ENCODE measurements around the gene CACNA2D3.
"Not testable (repeated sequence)": the region's sequence is repeated elsewhere in the genome, so short reads cannot be mapped to it uniquely, and the experiment has no call there.

CACNA2D3 gene

GRCh38 chr3:55085231-55085630 lies 962.9 kb downstream of the CACNA2D3 start:
- no peak for DNase-seq (ENCODE audit: low spot score)

DNA sequence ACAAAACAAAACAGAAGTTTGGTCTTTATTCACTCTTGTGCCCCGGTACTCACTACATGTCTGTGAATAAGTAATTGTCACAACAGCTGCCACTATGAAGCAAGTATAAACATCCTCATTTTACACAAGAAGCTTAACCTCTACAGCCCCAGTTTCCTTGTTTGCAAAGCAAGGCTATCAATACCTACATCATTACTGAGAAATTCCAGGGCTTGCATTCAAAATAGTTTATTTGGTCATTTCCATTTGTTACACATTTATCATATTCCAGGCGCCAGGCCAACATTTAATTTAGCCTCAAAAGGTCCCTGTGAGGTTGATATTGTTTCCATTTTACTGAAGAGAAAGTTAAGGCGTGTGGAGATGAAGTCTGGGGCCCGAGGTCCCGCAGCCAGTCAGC lies 966.9 kb downstream of the CACNA2D3 start:
- DNase-seq (ENCODE audit: low spot score) = peak; percentile 5

DNA sequence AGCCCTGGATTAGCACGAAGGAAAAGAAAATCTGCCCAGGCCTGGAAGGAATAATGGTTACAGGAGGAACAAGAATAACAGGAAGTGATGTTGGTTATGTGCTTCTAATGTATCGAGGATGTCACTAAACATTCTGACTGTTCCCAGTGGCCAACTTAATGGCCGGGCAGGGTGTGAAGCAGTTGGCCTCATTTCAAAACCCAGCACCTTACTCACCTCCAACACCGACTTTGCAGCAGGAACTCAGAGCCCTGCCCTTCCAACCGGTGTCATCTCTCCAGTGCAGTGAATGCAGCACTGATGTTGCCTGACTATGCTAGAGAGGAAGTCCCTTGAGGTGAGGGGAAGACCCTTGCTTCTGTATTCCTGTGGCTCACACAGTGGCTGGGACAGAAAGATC lies 967.9 kb downstream of the CACNA2D3 start:
- peak; percentile 10 for DNase-seq (ENCODE audit: low spot score)

- DNase-seq (ENCODE audit: low spot score) = no peak
Observed at GRCh38 chr3:55090746-55091145, 968.4 kb downstream of the CACNA2D3 start.

DNA sequence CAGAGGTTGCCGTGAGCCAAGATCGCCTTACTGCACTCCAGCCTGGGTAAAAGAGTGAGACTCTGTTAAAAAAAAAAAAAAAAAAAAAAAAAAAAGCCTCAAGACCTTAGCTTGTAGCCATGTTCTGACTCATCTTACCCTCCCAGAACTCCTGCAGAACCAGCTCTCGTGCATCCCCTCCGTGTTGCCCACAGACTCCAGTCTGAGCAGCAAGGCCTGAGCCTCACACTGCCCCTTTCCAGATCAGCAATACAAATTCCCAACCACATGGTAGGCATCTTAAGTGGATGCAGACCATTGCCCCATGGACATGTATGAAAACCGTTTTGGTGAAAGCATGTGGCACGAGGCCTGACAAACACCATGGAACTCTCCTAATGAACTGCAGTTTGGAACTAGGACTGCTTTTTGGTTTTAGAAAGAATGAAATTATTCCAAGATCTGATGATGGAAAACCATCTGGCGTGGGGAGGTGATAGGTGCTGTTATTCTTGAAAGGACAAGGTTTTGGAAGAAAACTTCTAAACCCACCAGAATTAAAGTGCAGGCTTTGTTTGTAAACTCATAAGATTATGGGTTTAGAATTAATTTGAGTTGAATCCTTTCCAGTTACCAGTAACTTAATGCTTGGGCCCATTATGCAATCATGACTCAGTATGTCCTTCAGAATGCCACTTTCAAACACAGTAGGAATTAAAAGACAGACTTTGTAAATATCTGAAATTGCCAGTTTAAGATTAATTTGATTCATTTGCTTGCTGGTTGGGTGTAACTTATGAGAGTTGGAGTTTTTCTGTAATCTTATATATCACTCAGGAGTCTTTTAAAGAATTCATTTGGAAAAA lies 969.3 kb downstream of the CACNA2D3 start:
- no peak for DNase-seq (ENCODE audit: low spot score)

GRCh38 chr3:55094676-55095075 lies 972.3 kb downstream of the CACNA2D3 start:
- DNase-seq (ENCODE audit: low spot score) = no peak

DNA sequence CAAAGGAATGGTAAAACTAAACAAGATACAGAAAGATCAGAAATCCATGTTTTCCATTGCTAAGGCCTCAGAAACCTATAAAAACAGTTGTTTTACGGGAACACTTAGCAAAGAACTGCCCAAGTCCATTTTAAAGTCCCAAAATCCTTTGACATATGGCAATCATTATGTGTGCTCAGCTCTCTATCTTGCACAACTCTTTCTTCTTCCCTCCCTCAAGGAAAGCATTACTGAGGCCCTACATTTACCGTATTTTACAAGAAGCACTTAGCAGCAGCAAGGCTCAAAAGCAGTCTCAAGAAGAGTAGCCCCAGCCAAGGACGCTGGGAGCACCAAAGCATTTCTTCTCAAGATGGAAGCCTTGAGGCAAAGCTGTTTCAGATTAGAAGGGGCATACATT lies 975.1 kb downstream of the CACNA2D3 start:
- no peak for DNase-seq (ENCODE audit: low spot score)

DNA sequence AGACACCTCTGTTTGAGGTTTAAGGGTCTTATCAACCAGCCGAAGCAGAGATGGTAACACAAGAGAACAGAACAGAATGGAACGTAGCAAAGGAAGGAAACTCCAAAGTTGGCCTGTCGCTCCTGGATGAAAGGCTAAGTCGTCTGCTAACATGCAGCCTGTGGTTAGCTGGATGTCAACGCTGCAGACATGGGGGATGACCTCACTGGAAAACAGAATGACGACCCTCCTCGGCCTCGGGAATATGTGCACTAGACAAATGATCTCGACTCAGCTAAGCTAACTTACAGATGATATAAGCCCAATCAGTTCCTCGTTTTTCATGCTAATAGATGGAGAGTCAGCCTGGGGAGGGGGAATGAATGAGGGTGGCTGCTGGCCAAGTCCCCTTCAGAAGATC lies 983.3 kb downstream of the CACNA2D3 start:
- no peak for DNase-seq (ENCODE audit: low spot score)

DNA sequence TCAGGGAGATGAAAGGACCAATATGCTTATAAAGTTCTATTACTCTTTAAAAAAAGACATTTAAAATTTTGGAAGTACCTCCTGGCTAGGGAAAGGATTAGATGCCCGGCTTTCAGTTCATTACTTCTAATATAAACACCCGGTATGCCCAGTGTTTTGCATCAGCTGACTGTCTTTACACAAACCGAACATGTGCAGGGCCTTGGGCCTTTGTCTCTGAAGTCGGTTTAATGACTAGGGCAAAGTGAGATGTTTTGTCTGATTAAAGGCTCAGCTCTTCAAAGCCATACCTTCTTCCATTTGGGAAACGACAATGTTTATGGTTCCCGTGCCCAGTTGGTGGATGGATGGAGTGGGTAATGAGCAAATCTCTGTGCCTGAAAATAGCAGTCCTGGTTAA lies 984.8 kb downstream of the CACNA2D3 start:
- DNase-seq (ENCODE audit: low spot score) = no peak

DNA sequence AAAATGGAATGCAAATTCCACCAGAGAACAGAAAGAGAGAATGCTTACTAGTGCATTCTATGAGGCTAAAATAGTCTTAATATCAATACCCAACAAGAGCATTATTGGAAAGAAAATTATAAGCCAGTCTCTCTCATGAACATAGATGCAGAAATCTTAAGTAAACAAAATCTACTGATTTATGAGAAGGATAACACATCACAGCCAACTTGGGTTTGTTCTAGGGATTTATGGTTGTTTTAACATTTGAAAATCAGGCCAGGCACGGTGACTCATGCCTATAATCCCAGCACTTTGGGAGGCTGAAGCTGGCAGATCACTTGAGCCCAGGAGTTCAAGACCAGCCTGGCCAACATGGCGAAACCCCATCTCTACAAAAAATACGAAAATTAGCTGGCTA lies 989.6 kb downstream of the CACNA2D3 start:
- DNase-seq (ENCODE audit: low spot score) = not testable (repeated sequence)

DNA sequence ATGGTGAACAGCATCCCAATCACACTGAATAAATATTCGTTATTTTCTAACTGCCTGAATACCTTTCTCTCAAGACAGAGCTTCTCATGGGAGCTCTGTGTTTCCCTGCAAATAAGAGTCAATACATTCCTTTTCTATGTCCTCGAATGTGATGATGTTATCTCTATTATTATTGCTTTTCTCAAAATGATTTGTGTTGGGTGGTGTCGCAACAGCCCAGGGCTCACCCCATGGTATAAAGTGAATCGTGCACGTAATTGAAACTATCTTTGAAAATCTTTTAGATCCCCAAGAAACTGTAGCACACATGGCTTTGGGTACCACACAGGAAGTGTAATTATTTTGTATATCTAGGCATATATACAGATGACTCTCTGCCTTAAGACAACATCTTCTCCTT lies 996.1 kb downstream of the CACNA2D3 start:
- no peak for DNase-seq (ENCODE audit: low spot score)

DNA sequence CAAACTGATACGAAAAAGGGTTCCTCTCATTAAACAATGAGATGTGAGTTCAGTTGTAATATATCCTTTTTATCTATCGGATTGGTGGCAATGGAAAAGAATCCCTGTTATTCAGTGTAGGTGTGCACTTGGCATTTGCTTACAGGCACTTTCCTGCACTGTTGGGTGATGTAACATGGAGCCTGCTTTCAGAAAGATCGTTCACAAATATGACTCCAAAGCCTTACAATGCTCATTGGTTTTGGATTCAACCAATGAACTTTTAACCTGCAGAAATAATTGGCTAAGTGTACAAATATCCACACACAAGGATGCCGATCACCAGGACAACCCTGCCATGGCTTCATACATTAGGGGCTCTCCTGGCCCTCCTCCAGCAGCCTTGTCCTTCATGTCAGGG lies 996.9 kb downstream of the CACNA2D3 start:
- no peak for DNase-seq (ENCODE audit: low spot score)

GRCh38 chr3:55122312-55122711 lies 1000.0 kb downstream of the CACNA2D3 start:
- no peak for DNase-seq (ENCODE audit: low spot score)
